PC-9 (cell line): ENCODE data around the gene TPCN2. TPM values are rescaled to one million over a fixed set of nuclear protein-coding genes. Genes with fewer than 3 reads are reported as not detected.

Experiments
- BruUV-seq: library from RNA; stranded (reverse); fragments of 400-500 nt; replicated peaks from 2 replicates; lab custom pipeline; 2021; lab: Mats Ljungman, UMichigan
- CTCF ChIA-PET: fragments of 300-600 bp; sonication (Branson Sonifier 250); formaldehyde crosslinking; loops from one replicate; lab custom pipeline; 2022; ENCODE audit warnings: antibody characterized with exemption; lab: Charles Lee
- POLR2A ChIA-PET: fragments of 300-600 bp; sonication (Branson Sonifier 250); formaldehyde crosslinking; loops from one replicate; lab custom pipeline; 2022; ENCODE audit warnings: antibody characterized with exemption; ENCODE audit not compliant: unreplicated experiment; lab: Charles Lee
- DNase-seq, 2 experiments: peaks; one replicate each; pipeline versions ENCODE4 v3.0.0 to v3.0.0-alpha.2; 2015 to 2022; ENCODE audit warnings: mixed read lengths in 1 of 2
- H2AFZ ChIP-seq: fragments of 200-600 bp; sonication (generic); 2 replicates; pipeline ENCODE4 v1.8.1; 2017; ENCODE audit warnings: antibody characterized with exemption
- H3F3A ChIP-seq: fragments of 200-600 bp; sonication (generic); 2 replicates; pipeline ENCODE4 v1.8.1; 2017; ENCODE audit warnings: antibody characterized with exemption, mild to moderate bottlenecking, low read depth; ENCODE audit not compliant: insufficient read depth
- H3K27ac ChIP-seq: fragments of 200-600 bp; sonication (generic); 2 replicates; pipeline ENCODE4 v1.6.1; 2016; ENCODE audit warnings: mixed run types
- H3K27me3 ChIP-seq: fragments of 200-600 bp; sonication (generic); 2 replicates; pipeline ENCODE4 v1.6.1; 2016; ENCODE audit warnings: low read depth, mixed run types; ENCODE audit not compliant: insufficient read depth
- H3K36me3 ChIP-seq: fragments of 200-600 bp; sonication (generic); 2 replicates; pipeline ENCODE4 v1.6.1; 2016; ENCODE audit warnings: low read depth, mixed run types
- H3K4me1 ChIP-seq: fragments of 200-600 bp; sonication (generic); replicated peaks from 2 replicates; pipeline ENCODE4 v1.6.1; 2016; ENCODE audit warnings: mixed run types; ENCODE audit not compliant: insufficient read depth
- H3K4me2 ChIP-seq: fragments of 200-600 bp; sonication (generic); 2 replicates; pipeline ENCODE4 v1.6.1; 2017; ENCODE audit warnings: mixed run types
- H3K4me3 ChIP-seq: fragments of 200-600 bp; sonication (generic); 2 replicates; pipeline ENCODE4 v1.6.1; 2016; ENCODE audit warnings: mixed run types
- H3K79me2 ChIP-seq: fragments of 200-600 bp; sonication (generic); 2 replicates; pipeline ENCODE4 v1.6.1; 2017; ENCODE audit warnings: low read depth, mixed run types
- H3K9me2 ChIP-seq: fragments of 200-600 bp; sonication (generic); 2 replicates; pipeline ENCODE4 v1.8.1; 2017; ENCODE audit warnings: mild to moderate bottlenecking; ENCODE audit not compliant: insufficient read depth
- H3K9me3 ChIP-seq: fragments of 200-600 bp; sonication (generic); 2 replicates; pipeline ENCODE4 v1.8.1; 2016; ENCODE audit warnings: low read depth; ENCODE audit not compliant: insufficient read depth
- H4K20me1 ChIP-seq: fragments of 200-600 bp; sonication (generic); 2 replicates; pipeline ENCODE4 v1.8.1; 2017; ENCODE audit not compliant: insufficient read depth
- CTCF ChIP-seq: fragments of 200-600 bp; sonication (generic); conservative IDR thresholded peaks from 2 replicates; pipeline ENCODE4 v1.6.1; 2017; ENCODE audit warnings: mixed run types, antibody characterized with exemption, mild to moderate bottlenecking, moderate library complexity
- EZH2 ChIP-seq: fragments of 200-600 bp; sonication (generic); IDR thresholded peaks from 2 replicates; pipeline ENCODE4 v1.8.0; 2017; ENCODE audit warnings: antibody characterized with exemption, low read depth
- intact Hi-C: fragments of 100-400 bp; cut with micrococcal nuclease; formaldehyde crosslinking; loops from one replicate; pipeline ENCODE4 v1.10.0; 2022; ENCODE audit not compliant: unreplicated experiment
- total RNA-seq: library from RNA; stranded (reverse); gene quantifications from 2 replicates; pipeline ENCODE4 v1.2.3, GENCODE V29; 2021

The TPCN2 gene
- total RNA-seq, 1 experiment from 2014 or later = 24.8 TPM

GRCh38 chr11:69111624-69112542 lies 63.2 kb downstream of the TPCN2 start:
- no peak overlapping the region for H3K4me2 ChIP-seq

GRCh38 chr11:69113226-69113625 lies 64.5 kb downstream of the TPCN2 start:
- peaks cover 31% of the 10 kb centered on the region for H3K4me1 ChIP-seq
- BruUV-seq = no TSS peak
- H3K4me3 ChIP-seq = no peak overlapping the region
- peaks cover 21% of the 10 kb centered on the region; the same call in 1 of the 2 replicates for H3F3A ChIP-seq
- CTCF ChIA-PET = no interaction called here
- H3K9me2 ChIP-seq = no peaks in the 10 kb centered on the region
- TF ChIP-seq EZH2 = no peak
- no peak for TF ChIP-seq CTCF
- no peaks in the 10 kb centered on the region for H3K36me3 ChIP-seq
- POLR2A ChIA-PET = interaction anchor here (0.6 kb wide), 1 partner anchor 331 kb away, joined by 4 read pairs; no protein-coding TSS in a partner anchor
- H3K9me3 ChIP-seq = no peaks in the 10 kb centered on the region
- DNase-seq = no peak
- intact Hi-C loops = no loop called here
- no peaks in the 10 kb centered on the region for H3K27me3 ChIP-seq
- H3K4me2 ChIP-seq = no peak overlapping the region
- no peaks in the 10 kb centered on the region for H3K79me2 ChIP-seq
- no peaks in the 10 kb centered on the region for H4K20me1 ChIP-seq
- H2AFZ ChIP-seq = no peak overlapping the region
- no peak overlapping the region for H3K27ac ChIP-seq

More at GRCh38 chr11:69111624-69112542, 63.2 kb downstream of the TPCN2 start:
- TF ChIP-seq EZH2 (no peak), CTCF (no peak)
- Histone ChIP-seq H3K9me3 (no peaks in the 10 kb centered on the region), H3K36me3 (no peaks in the 10 kb centered on the region), H3K9me2 (no peaks in the 10 kb centered on the region), H3K27ac (no peak overlapping the region), H3K27me3 (no peaks in the 10 kb centered on the region), H2AFZ (no peak overlapping the region), H3K4me1 (peaks cover 33% of the 10 kb centered on the region), H3K4me3 (no peak overlapping the region), H3K79me2 (no peaks in the 10 kb centered on the region), H4K20me1 (no peaks in the 10 kb centered on the region), H3F3A (peaks cover 18% of the 10 kb centered on the region; the same call in 1 of the 2 replicates)
- DNase-seq = no peak
- POLR2A ChIA-PET = no interaction called here
- intact Hi-C loops = no loop called here
- CTCF ChIA-PET = no interaction called here
- no TSS peak for BruUV-seq

- CTCF ChIA-PET = no interaction called here
- BruUV-seq = no TSS peak
- H3K27ac ChIP-seq = no peak overlapping the region
These were observed 65.1 kb downstream of the TPCN2 start for GRCh38 chr11:69113646-69114340.

More at GRCh38 chr11:69113646-69114340, 65.1 kb downstream of the TPCN2 start:
- Histone ChIP-seq H4K20me1 (no peaks in the 10 kb centered on the region), H3K27me3 (no peaks in the 10 kb centered on the region), H3F3A (peaks cover 27% of the 10 kb centered on the region; the same call in 1 of the 2 replicates), H3K9me2 (no peaks in the 10 kb centered on the region), H3K4me1 (peaks cover 31% of the 10 kb centered on the region), H2AFZ (no peak overlapping the region), H3K79me2 (no peaks in the 10 kb centered on the region), H3K4me2 (no peak overlapping the region), H3K36me3 (no peaks in the 10 kb centered on the region), H3K4me3 (no peak overlapping the region), H3K9me3 (no peaks in the 10 kb centered on the region; the same call in 1 of the 2 replicates)
- POLR2A ChIA-PET = interaction anchor here (0.6 kb wide), 1 partner anchor 330 kb away, joined by 4 read pairs; no protein-coding TSS in a partner anchor
- DNase-seq = no peak
- TF ChIP-seq EZH2 (no peak), CTCF (no peak)
- intact Hi-C loops = no loop called here
